C4-2B (cell line): Measurements from ENCODE around the gene HLCS.

Experiments used
- CTCF ChIP-seq: fragments of 450-650 bp; conservative IDR thresholded peaks from 2 replicates; pipeline ENCODE4 v1.5.1; 2017; ENCODE audit warnings: mild to moderate bottlenecking
- ZFX ChIP-seq: fragments of 450-650 bp; IDR thresholded peaks from 2 replicates; pipeline ENCODE4 v1.6.1; 2017

GRCh38 chr21:36706482-36706852 is 260.0 kb downstream of the HLCS start:
- TF ChIP-seq CTCF = no peak
- TF ChIP-seq ZFX = no peak
